ENCODE data around the gene ZBTB25. TPM values are rescaled to one million over a fixed set of nuclear protein-coding genes. Genes with fewer than 3 reads are reported as not detected.

Gene ZBTB25
- total RNA-seq, 4 donors from 2014 or later = 7.3 to 13.3 (median 10.4) TPM

- Histone ChIP-seq H3K36me3 (peaks cover 4 to 8% (median 6%) of the 10 kb centered on the region in 4 donors), H3K4me1 (peaks cover 14 to 56% (median 37%) of the 10 kb centered on the region in 4 donors), H3K4me3 (no peak overlapping the region), H3K27ac (replicated peaks in 1 of 4) (no peak overlapping the region), H3K27me3 (no peaks in the 10 kb centered on the region), H3K9me3 (no peaks in the 10 kb centered on the region)
- DNase-seq (ENCODE audit: extremely low spot score) = no peak
- WGBS = 88% methylated on average over 1 of the region's 1 CpG
- TF ChIP-seq POLR2AphosphoS5 (IDR thresholded peaks at IDR 0.05) = no peak
- intact Hi-C loops (cut with DNase I) = no loop called here
Observed at GRCh38 chr14:64516969-64517368, 13.3 kb upstream of the ZBTB25 start.

- Histone ChIP-seq H3K27me3 (no peaks in the 10 kb centered on the region), H3K27ac (replicated peaks in 1 of 4) (no peak overlapping the region), H3K36me3 (no peaks in the 10 kb centered on the region), H3K4me3 (no peak overlapping the region), H3K9me3 (no peaks in the 10 kb centered on the region), H3K4me1 (peaks cover 29 to 70% (median 56%) of the 10 kb centered on the region in 4 donors)
- no peak for DNase-seq (ENCODE audit: extremely low spot score)
- intact Hi-C loops (cut with DNase I) = no loop called here
- whole genome bisulfite sequencing = 64% methylated on average over 1 of the region's 1 CpG
- TF ChIP-seq POLR2A (IDR thresholded peaks at IDR 0.05; ENCODE audit: low read depth) (no peak), EP300 (IDR thresholded peaks at IDR 0.05) (no peak), CTCF (IDR thresholded peaks at IDR 0.05) (no peak), POLR2AphosphoS5 (IDR thresholded peaks at IDR 0.05) (no peak)
Observed at GRCh38 chr14:64515053-64515452, 11.4 kb upstream of the ZBTB25 start.

GRCh38 chr14:64513271-64513670 lies 9.6 kb upstream of the ZBTB25 start:
- no peak overlapping the region for H3K4me3 ChIP-seq
- no peaks in the 10 kb centered on the region for H3K36me3 ChIP-seq
- peaks cover 29 to 86% (median 70%) of the 10 kb centered on the region in 4 donors for H3K4me1 ChIP-seq
- DNase-seq (ENCODE audit: extremely low spot score) = no peak
- 94% methylated on average over 2 of the region's 2 CpGs for WGBS
- no peak overlapping the region for H3K27ac ChIP-seq (replicated peaks in 1 of 4)
- intact Hi-C loops (cut with DNase I) = loop anchor here (5.0 kb wide), 1 partner anchor 36 kb away; no protein-coding TSS in a partner anchor
- H3K9me3 ChIP-seq = no peaks in the 10 kb centered on the region
- H3K27me3 ChIP-seq = no peaks in the 10 kb centered on the region
- no peak for TF ChIP-seq POLR2A (IDR thresholded peaks at IDR 0.05; ENCODE audit: low read depth)
- no peak for TF ChIP-seq CTCF (IDR thresholded peaks at IDR 0.05)
- TF ChIP-seq EP300 (IDR thresholded peaks at IDR 0.05) = no peak
- TF ChIP-seq POLR2AphosphoS5 (IDR thresholded peaks at IDR 0.05) = no peak

GRCh38 chr14:64510825-64511671 lies 7.4 kb upstream of the ZBTB25 start:
- DNase-seq (ENCODE audit: extremely low spot score) = no peak
- no peak overlapping the region for H3K4me3 ChIP-seq
- intact Hi-C loops (cut with DNase I) = loop anchor here (5.0 kb wide), 1 partner anchor 34 kb away; no protein-coding TSS in a partner anchor
- TF ChIP-seq POLR2AphosphoS5 (IDR thresholded peaks at IDR 0.05) = peak in 1 of 2 donors; percentile 31
- TF ChIP-seq EP300 (IDR thresholded peaks at IDR 0.05) = no peak
- TF ChIP-seq CTCF (IDR thresholded peaks at IDR 0.05) = peak; percentile 88 to 92 (median 92)
- no peaks in the 10 kb centered on the region for H3K36me3 ChIP-seq
- no peaks in the 10 kb centered on the region for H3K9me3 ChIP-seq
- no peaks in the 10 kb centered on the region for H3K27me3 ChIP-seq
- peak overlapping the region in 2 of 4 donors; percentile 18 to 64 for H3K27ac ChIP-seq (replicated peaks in 1 of 4)
- H3K4me1 ChIP-seq = peaks cover 46 to 94% (median 85%) of the 10 kb centered on the region in 4 donors
- 21% methylated on average over 4 of the region's 4 CpGs for WGBS

GRCh38 chr14:64509036-64509435 lies 5.4 kb upstream of the ZBTB25 start:
- Histone ChIP-seq H3K4me1 (peaks cover 43 to 80% (median 69%) of the 10 kb centered on the region in 4 donors), H3K27ac (replicated peaks in 1 of 4) (peak overlapping the region in 1 of 4 donors; percentile 14), H3K27me3 (no peaks in the 10 kb centered on the region), H3K36me3 (no peaks in the 10 kb centered on the region), H3K4me3 (no peak overlapping the region), H3K9me3 (no peaks in the 10 kb centered on the region)
- no peak for TF ChIP-seq POLR2AphosphoS5 (IDR thresholded peaks at IDR 0.05)
- no peak for TF ChIP-seq EP300 (IDR thresholded peaks at IDR 0.05)
- no peak for TF ChIP-seq CTCF (IDR thresholded peaks at IDR 0.05)
- TF ChIP-seq POLR2A (IDR thresholded peaks at IDR 0.05; ENCODE audit: low read depth) = no peak
- no peak for DNase-seq (ENCODE audit: extremely low spot score)
- intact Hi-C loops (cut with DNase I) = loop anchor here (10.0 kb wide), 1 partner anchor 174 kb away; no protein-coding TSS in a partner anchor
- WGBS = 90% methylated on average over 8 of the region's 8 CpGs
